ENCODE measurements around the gene THPO. TPM values are rescaled to one million over a fixed set of nuclear protein-coding genes. Genes with fewer than 3 reads are reported as not detected.
A peak's percentile ranks its signal among the peaks of the same experiment; 100 is the strongest.

The THPO gene
- total RNA-seq, 1 donor from 2014 or later = 0.28 TPM

DNA sequence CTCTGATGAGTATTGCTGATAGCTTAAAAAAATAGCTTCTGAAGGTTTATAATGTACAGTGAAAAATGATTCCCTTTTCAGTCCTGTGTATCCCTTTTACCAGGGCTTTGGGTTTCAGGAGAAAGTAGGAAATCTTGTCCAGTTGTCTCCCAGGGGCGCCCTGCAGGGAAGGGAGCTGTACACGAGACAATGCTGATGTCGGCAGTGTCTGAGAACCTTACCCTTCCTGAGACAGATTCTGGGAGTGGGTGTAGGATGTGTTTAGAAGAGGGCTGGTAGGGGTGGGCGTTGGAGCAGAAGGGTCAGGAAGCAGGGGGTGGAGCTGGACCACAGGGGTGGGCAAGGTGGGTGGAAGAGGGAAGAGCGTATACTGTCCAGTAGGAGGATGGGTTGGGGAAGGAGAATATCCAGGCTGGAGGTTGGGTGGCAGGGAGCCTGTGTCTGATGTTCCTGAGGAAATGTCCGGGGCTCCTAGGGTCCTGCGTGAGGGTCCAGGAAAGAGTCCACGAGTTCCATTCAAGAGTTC is 5.6 kb downstream of the THPO start:
- H3K4me1 Mint-ChIP-seq (ENCODE audit: unreplicated experiment) = peaks cover 26% of the 10 kb centered on the region

GRCh38 chr3:184371570-184372018 is 6.4 kb downstream of the THPO start:
- peaks cover 22% of the 10 kb centered on the region for H3K4me1 Mint-ChIP-seq (ENCODE audit: unreplicated experiment)
- peaks cover 25% of the 10 kb centered on the region for H3K36me3 Mint-ChIP-seq (ENCODE audit: low read depth, unreplicated experiment)
- no peak overlapping the region for H3K27ac Mint-ChIP-seq (ENCODE audit: unreplicated experiment)
- H3K9me3 Mint-ChIP-seq (ENCODE audit: unreplicated experiment) = no peaks in the 10 kb centered on the region
- TF ChIP-seq CTCF (IDR thresholded peaks at IDR 0.05; ENCODE audit: unreplicated experiment) = peak; percentile 77
- no peak overlapping the region for H3K4me3 Mint-ChIP-seq (ENCODE audit: unreplicated experiment)
- peaks cover 6% of the 10 kb centered on the region for H3K27me3 Mint-ChIP-seq (ENCODE audit: unreplicated experiment)
- peak; percentile 76 for DNase-seq (ENCODE audit: low spot score)

More for the DNA sequence above, 5.6 kb downstream of the THPO start:
- Mint-ChIP-seq H3K27me3 (ENCODE audit: unreplicated experiment) (peaks cover 6% of the 10 kb centered on the region), H3K27ac (ENCODE audit: unreplicated experiment) (no peak overlapping the region), H3K9me3 (ENCODE audit: unreplicated experiment) (no peaks in the 10 kb centered on the region), H3K4me3 (ENCODE audit: unreplicated experiment) (no peak overlapping the region), H3K36me3 (ENCODE audit: low read depth, unreplicated experiment) (peaks cover 19% of the 10 kb centered on the region)
- no peak for DNase-seq (ENCODE audit: low spot score)
- no peak for TF ChIP-seq CTCF (IDR thresholded peaks at IDR 0.05; ENCODE audit: unreplicated experiment)

DNA sequence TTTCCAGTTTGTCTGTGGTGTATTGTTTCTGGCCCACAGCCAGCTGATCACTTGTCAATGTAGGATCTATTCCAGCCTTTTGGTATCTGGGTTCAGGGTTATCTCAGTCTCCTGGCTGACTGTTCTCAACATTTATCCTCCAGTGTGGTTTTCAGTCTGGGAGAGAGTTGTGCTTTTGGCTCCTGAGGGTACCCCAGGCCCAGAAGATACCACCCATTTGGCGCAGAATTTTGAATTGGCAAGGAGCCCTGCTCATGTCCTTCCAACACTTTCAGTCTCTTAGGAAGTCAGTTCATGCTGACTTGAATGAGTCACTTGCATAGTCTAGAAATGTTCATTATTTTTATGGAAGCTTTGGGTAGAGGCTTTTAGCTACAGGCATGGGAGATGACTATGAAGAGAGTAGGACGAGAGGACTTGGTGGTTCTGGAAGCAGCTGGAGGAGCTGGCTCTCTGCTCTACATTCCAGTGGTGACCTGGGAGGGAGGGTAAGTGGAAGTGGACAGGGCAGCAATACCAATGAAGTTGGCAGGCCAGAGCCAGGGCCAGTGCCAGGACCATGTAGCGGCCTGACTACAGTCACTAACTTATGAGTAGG is 9.3 kb downstream of the THPO start:
- Mint-ChIP-seq H3K4me1 (ENCODE audit: unreplicated experiment) (peaks cover 32% of the 10 kb centered on the region), H3K9me3 (ENCODE audit: unreplicated experiment) (no peaks in the 10 kb centered on the region), H3K27me3 (ENCODE audit: unreplicated experiment) (peaks cover 5% of the 10 kb centered on the region), H3K36me3 (ENCODE audit: low read depth, unreplicated experiment) (peaks cover 39% of the 10 kb centered on the region), H3K4me3 (ENCODE audit: unreplicated experiment) (peak overlapping the region; percentile 25), H3K27ac (ENCODE audit: unreplicated experiment) (no peak overlapping the region)
- no peak for TF ChIP-seq CTCF (IDR thresholded peaks at IDR 0.05; ENCODE audit: unreplicated experiment)
- DNase-seq (ENCODE audit: low spot score) = no peak

DNA sequence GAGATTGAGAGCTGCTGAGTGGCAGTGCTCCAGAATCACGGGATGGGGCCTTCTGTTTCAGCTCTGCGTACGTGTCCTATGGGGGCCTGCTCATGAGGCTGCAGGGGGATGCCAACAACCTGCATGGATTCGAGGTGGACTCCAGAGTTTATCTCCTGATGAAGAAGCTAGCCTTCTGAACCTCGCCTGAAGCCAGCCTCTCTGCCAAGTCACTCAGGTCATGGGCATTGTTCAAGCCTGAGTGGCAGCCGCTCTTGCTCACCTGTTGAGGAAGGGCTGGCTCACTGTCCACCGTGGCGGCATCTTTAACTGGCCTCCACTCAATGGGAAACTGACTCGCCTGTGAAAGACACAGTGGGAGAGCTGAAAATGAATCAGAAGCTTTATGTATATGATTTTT is 9.9 kb downstream of the THPO start:
- Mint-ChIP-seq H3K9me3 (ENCODE audit: unreplicated experiment) (no peaks in the 10 kb centered on the region), H3K27me3 (ENCODE audit: unreplicated experiment) (peaks cover 7% of the 10 kb centered on the region), H3K4me3 (ENCODE audit: unreplicated experiment) (peak overlapping the region; percentile 35), H3K27ac (ENCODE audit: unreplicated experiment) (no peak overlapping the region), H3K4me1 (ENCODE audit: unreplicated experiment) (peaks cover 36% of the 10 kb centered on the region), H3K36me3 (ENCODE audit: low read depth, unreplicated experiment) (peaks cover 39% of the 10 kb centered on the region)
- no peak for TF ChIP-seq CTCF (IDR thresholded peaks at IDR 0.05; ENCODE audit: unreplicated experiment)
- no peak for DNase-seq (ENCODE audit: low spot score)

GRCh38 chr3:184366619-184367289 is 11.3 kb downstream of the THPO start:
- H3K9me3 Mint-ChIP-seq (ENCODE audit: unreplicated experiment) = no peaks in the 10 kb centered on the region
- H3K36me3 Mint-ChIP-seq (ENCODE audit: low read depth, unreplicated experiment) = peaks cover 39% of the 10 kb centered on the region
- H3K4me1 Mint-ChIP-seq (ENCODE audit: unreplicated experiment) = peaks cover 28% of the 10 kb centered on the region
- H3K4me3 Mint-ChIP-seq (ENCODE audit: unreplicated experiment) = no peak overlapping the region
- no peak for DNase-seq (ENCODE audit: low spot score)
- peaks cover 6% of the 10 kb centered on the region for H3K27me3 Mint-ChIP-seq (ENCODE audit: unreplicated experiment)
- no peak overlapping the region for H3K27ac Mint-ChIP-seq (ENCODE audit: unreplicated experiment)
- TF ChIP-seq CTCF (IDR thresholded peaks at IDR 0.05; ENCODE audit: unreplicated experiment) = no peak
